Fibroblast of lung (primary cell): Measurements from ENCODE around the gene CACNA2D3. TPM values are rescaled to one million over a fixed set of nuclear protein-coding genes. Genes with fewer than 3 reads are reported as not detected.

Experiments
- DNase-seq, 2 donors: peaks; one replicate each; pipeline versions ENCODE4 v3.0.0 to v3.0.0-alpha.2; 2010; ENCODE audit warnings: low read depth in 2 of 2
- H2AFZ ChIP-seq: 2 replicates; pipeline ENCODE4 v1.5.1; 2012; ENCODE audit warnings: low read length, control low read depth, inconsistent platforms
- H3K27ac ChIP-seq: 2 replicates; pipeline ENCODE4 v1.5.1; 2011; ENCODE audit warnings: low read length, control low read depth; ENCODE audit not compliant: insufficient read depth
- H3K27me3 ChIP-seq: 2 replicates; pipeline ENCODE4 v1.5.1; 2011; ENCODE audit warnings: mild to moderate bottlenecking, low read length; ENCODE audit not compliant: control insufficient read depth, insufficient read depth
- H3K36me3 ChIP-seq: 2 replicates; pipeline ENCODE4 v1.5.1; 2011; ENCODE audit warnings: low read length; ENCODE audit not compliant: control insufficient read depth, insufficient read depth
- H3K4me1 ChIP-seq: 2 replicates; pipeline ENCODE4 v1.5.1; 2011; ENCODE audit warnings: low read length; ENCODE audit not compliant: control insufficient read depth, insufficient read depth; ENCODE audit errors: extremely low read depth
- H3K4me2 ChIP-seq: 2 replicates; pipeline ENCODE4 v1.5.1; 2011; ENCODE audit warnings: low read length, control low read depth; ENCODE audit not compliant: insufficient read depth; ENCODE audit errors: extremely low read depth
- H3K4me3 ChIP-seq, 4 experiments: fragments of 200-600 bp in 1 of 4; sonication (generic) in 1 of 4; replicated peaks in 1 of 4; 2 replicates each; pipeline ENCODE4 v1.5.1; 2011 to 2016; ENCODE audit warnings: low read length in 4 of 4, low read depth in 3 of 4, mild to moderate bottlenecking in 3 of 4, control low read depth in 2 of 4, inconsistent platforms in 1 of 4, mixed read lengths in 1 of 4; ENCODE audit not compliant: insufficient read depth in 1 of 4; ENCODE audit errors: control extremely low read depth in 1 of 4
- H3K79me2 ChIP-seq: 2 replicates; pipeline ENCODE4 v1.5.1; 2012; ENCODE audit warnings: mild to moderate bottlenecking, low read length, inconsistent platforms; ENCODE audit not compliant: control insufficient read depth, insufficient read depth
- H3K9ac ChIP-seq: 2 replicates; pipeline ENCODE4 v1.5.1; 2011; ENCODE audit warnings: mild to moderate bottlenecking, low read length, control low read depth; ENCODE audit not compliant: insufficient read depth
- H3K9me3 ChIP-seq: 2 replicates; pipeline ENCODE4 v1.5.1; 2012; ENCODE audit warnings: low read depth, low read length; ENCODE audit not compliant: control insufficient read depth, insufficient read depth
- H4K20me1 ChIP-seq: 2 replicates; pipeline ENCODE4 v1.5.1; 2011; ENCODE audit warnings: low read length; ENCODE audit not compliant: control insufficient read depth, insufficient read depth; ENCODE audit errors: extremely low read depth
- EZH2 ChIP-seq: IDR thresholded peaks from 2 replicates; pipeline ENCODE4 v1.5.1; 2012; ENCODE audit warnings: low read length, control low read depth, mild to moderate bottlenecking; ENCODE audit errors: missing control alignments
- polyA plus RNA-seq, 2 donors: library from polyadenylated mRNA; depleted of rRNA in 1 of 2; stranded (reverse) in 1 of 2; unstranded in 1 of 2; fragments of >200 nt; gene quantifications; 2 replicates each; pipeline ENCODE4 v1.2.1, GENCODE V29; 2011 to 2012; ENCODE audit warnings: missing spikeins in 1 of 2
- total RNA-seq: library from RNA; depleted of rRNA; stranded (reverse); fragments of >200 nt; gene quantifications from 2 replicates; pipeline ENCODE4 v1.2.1, GENCODE V29; 2014
- TF ChIP-seq, protein P1 (sequence below), 2 donors: IDR thresholded peaks in 1 of 2; conservative IDR thresholded peaks in 1 of 2; 1 replicate in 1 of 2; 2 replicates in 1 of 2; pipeline ENCODE4 v1.5.1; 2011 to 2012; ENCODE audit warnings: low read length in 2 of 2, control low read depth in 1 of 2, inconsistent platforms in 1 of 2, low read depth in 1 of 2, mild to moderate bottlenecking in 1 of 2

The CACNA2D3 gene
- total and polyA plus RNA-seq, 2 donors (not counting 1 experiment from before 2014, with no cell fraction given), result 1.8 to 11.5 TPM

DNA sequence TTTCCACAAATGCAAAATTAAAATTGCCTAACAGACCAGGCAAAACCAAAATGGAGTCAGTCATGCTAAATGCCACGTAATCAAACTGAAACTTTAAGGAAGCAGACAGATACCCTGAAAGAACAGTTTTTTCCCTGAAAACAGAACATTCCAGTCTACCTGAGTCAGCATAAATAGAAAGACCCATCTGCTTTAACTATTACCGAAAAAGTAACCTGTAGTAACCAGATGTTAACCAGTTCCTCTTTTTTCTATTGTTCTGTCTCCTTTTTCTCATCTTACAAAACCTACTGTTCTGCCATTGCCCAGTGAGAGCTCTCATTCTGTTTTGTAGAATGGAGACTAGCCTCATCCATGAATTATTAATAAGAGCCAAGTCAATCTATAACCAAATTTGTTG, 286.0 kb downstream of the CACNA2D3 start:
- no peaks in the 10 kb centered on the region for H3K36me3 ChIP-seq
- no peak overlapping the region for H3K9ac ChIP-seq
- H3K4me3 ChIP-seq, result no peak overlapping the region
- H3K4me1 ChIP-seq, result no peaks in the 10 kb centered on the region
- H3K4me2 ChIP-seq, result no peak overlapping the region
- H3K9me3 ChIP-seq, result no peaks in the 10 kb centered on the region
- no peaks in the 10 kb centered on the region for H4K20me1 ChIP-seq
- DNase-seq, result no peak
- H3K27ac ChIP-seq, result no peak overlapping the region
- H3K27me3 ChIP-seq, result no peaks in the 10 kb centered on the region
- H2AFZ ChIP-seq, result no peak overlapping the region
- H3K79me2 ChIP-seq, result no peaks in the 10 kb centered on the region
- TF ChIP-seq, protein P1, sequence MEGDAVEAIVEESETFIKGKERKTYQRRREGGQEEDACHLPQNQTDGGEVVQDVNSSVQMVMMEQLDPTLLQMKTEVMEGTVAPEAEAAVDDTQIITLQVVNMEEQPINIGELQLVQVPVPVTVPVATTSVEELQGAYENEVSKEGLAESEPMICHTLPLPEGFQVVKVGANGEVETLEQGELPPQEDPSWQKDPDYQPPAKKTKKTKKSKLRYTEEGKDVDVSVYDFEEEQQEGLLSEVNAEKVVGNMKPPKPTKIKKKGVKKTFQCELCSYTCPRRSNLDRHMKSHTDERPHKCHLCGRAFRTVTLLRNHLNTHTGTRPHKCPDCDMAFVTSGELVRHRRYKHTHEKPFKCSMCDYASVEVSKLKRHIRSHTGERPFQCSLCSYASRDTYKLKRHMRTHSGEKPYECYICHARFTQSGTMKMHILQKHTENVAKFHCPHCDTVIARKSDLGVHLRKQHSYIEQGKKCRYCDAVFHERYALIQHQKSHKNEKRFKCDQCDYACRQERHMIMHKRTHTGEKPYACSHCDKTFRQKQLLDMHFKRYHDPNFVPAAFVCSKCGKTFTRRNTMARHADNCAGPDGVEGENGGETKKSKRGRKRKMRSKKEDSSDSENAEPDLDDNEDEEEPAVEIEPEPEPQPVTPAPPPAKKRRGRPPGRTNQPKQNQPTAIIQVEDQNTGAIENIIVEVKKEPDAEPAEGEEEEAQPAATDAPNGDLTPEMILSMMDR (conservative IDR thresholded peaks at IDR 0.05 in 1 of 2, IDR thresholded peaks at IDR 0.05 in 1 of 2; ENCODE audit: low read depth in 1 of 2, low read length in 2 of 2), result no peak
- TF ChIP-seq EZH2, result no peak

DNA sequence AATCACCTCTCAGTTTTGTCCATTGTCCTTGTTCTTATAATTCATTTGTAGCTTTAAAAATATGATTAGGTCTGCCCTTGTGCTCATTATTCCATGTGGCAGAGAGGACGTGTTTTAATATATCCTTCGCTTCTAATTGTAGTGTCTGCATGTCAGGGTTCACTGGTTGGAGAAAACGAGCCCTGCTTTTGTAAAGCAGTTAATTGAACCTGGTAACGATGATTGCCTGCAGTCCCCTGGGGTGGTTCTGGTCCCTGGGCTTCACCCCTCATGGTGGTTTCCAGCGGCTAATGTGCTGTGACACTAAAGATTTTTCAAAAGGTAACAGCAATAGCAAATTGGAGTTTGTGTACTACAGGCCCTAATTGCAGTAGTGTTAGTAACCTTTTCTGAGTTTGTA, 299.6 kb downstream of the CACNA2D3 start:
- TF ChIP-seq, protein P1 (conservative IDR thresholded peaks at IDR 0.05 in 1 of 2, IDR thresholded peaks at IDR 0.05 in 1 of 2; ENCODE audit: low read depth in 1 of 2, low read length in 2 of 2), result no peak
- no peak for TF ChIP-seq EZH2
- H3K27me3 ChIP-seq, result no peaks in the 10 kb centered on the region

DNA sequence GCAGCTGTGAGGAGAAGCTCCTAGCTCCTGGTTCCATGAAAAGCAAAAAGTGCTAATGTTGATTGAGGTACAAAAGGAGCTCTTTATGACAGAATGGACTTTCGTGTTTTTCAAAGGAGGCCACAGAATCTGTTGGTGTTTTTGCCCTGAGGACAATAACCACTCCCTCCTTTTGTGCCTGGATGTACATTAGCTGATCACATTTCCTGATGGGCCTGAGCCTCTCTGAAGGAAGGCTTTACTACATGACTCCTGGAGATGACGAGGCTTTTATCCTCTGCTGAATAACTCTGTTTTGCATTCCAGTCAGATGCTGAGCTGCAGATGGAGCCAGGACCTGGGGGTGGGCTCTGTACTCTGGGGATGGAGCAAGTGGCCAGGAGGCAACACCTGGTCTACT, 301.9 kb downstream of the CACNA2D3 start:
- Histone ChIP-seq H3K79me2 (no peaks in the 10 kb centered on the region), H2AFZ (no peak overlapping the region), H4K20me1 (no peaks in the 10 kb centered on the region), H3K4me3 (no peak overlapping the region), H3K9me3 (no peaks in the 10 kb centered on the region), H3K27me3 (no peaks in the 10 kb centered on the region), H3K9ac (no peak overlapping the region), H3K36me3 (no peaks in the 10 kb centered on the region), H3K4me1 (peaks cover 2% of the 10 kb centered on the region), H3K27ac (no peak overlapping the region), H3K4me2 (no peak overlapping the region)
- DNase-seq, result no peak
- TF ChIP-seq EZH2, result no peak
- TF ChIP-seq, protein P1 (conservative IDR thresholded peaks at IDR 0.05 in 1 of 2, IDR thresholded peaks at IDR 0.05 in 1 of 2; ENCODE audit: low read depth in 1 of 2, low read length in 2 of 2), result no peak

More for the DNA sequence above, 299.6 kb downstream of the CACNA2D3 start:
- DNase-seq, result no peak
- H3K9ac ChIP-seq, result no peak overlapping the region
- H3K4me3 ChIP-seq, result no peak overlapping the region
- H3K79me2 ChIP-seq, result no peaks in the 10 kb centered on the region
- H3K36me3 ChIP-seq, result no peaks in the 10 kb centered on the region
- H4K20me1 ChIP-seq, result no peaks in the 10 kb centered on the region
- H3K4me2 ChIP-seq, result no peak overlapping the region
- no peaks in the 10 kb centered on the region for H3K9me3 ChIP-seq
- no peak overlapping the region for H3K27ac ChIP-seq
- H2AFZ ChIP-seq, result no peak overlapping the region
- H3K4me1 ChIP-seq, result no peaks in the 10 kb centered on the region
